ENCODE results near the gene ARHGEF7.

The ARHGEF7 gene

DNA sequence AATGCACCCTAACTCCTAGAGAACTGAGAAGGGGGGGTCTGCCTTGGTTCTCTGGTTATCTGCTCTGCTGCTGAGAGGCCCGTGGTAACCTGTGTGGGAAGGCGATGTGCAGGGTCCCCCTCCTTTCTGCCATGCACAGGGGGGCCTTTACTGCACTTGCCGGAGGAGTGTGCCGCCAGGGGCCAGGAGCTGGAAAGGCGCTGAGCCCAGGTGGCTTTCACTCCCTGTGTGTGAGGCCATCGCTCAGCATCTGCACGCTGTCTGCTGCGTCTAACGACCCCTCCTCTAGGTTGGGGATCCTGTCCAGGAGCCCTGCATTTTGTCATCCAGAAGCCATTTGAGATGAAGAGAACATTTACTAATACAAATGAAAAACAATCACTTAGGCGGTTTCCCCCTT is 168.3 kb downstream of the ARHGEF7 start:
- no peak for DNase-seq

DNA sequence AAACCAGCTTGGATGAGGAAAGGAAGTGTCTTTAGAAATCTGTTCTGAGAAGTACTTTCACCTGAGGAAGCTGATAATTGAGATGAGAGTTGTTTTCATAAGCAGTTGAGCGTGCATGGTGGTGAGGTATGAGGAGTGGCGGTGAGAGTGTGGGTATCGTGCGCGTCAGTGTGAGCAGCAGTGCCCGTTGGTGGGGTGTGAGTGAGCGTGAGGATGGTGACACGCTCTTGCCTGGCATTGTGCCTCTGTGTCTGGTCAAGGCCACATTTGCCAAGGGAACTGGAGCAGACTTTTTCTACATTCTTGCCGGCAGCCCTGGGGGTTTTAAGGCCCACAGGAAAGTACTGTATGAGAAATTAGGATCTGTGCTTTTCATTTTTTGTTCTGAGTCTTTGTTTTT is 168.9 kb downstream of the ARHGEF7 start:
- no peak for DNase-seq

DNA sequence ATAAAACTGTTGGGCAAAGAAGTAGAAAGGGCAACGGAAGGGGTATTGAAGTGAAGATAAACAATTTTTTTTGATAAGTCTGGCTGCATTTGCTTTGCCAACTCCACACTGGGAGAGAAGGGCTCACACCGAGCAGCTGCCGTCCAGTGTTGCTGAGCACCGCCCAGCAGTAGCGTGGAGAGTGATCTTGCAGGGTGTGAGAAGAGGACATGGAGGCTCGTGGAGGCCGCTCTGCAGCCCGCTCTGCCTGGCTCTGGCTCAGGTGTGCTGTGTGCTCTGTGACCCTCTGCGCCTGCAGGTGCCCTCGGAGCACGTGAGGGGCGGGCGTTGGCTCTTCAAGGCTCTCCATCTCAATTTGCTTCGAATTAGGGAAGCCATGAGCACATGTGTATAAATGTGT is 169.5 kb downstream of the ARHGEF7 start:
- DNase-seq = no peak

DNA sequence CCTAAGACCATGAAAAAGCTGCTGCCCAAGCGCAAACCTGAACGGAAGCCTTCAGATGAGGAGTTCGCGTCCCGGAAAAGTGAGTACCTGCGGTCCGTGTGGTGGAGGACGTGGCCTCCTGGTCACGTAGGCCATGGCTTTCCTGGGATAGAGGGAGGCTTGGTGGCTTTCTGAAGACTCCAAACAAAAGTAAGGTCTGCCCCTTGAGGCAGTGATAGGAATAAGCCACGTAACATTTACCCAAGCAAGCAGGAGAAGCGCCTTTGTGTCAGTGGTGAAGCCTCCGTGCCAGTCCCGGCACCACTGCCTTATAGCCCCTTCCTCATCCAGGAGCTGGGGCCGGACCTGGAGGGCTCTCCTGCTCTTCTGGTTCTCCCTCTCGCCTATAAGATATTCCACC is 171.1 kb downstream of the ARHGEF7 start:
- DNase-seq = no peak

DNA sequence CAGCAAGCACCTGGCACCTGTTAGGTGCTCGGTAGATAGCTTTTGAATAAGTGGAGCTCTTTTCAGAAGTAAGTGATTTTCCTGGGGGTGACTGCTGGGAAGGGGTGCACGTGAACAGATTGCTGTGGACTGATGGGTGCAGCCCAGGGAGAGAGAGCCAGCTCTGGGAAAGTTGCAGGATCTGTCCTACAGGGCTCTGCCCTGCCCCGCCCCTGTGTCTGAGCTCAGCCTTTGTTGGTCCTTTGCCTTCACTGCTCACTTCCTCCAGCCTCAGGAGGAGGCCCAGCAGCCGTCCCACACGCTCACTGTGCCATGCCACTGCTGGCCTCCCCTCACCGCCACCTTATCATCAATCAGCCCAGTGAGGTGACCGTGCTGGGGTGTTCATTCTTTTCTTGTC is 171.6 kb downstream of the ARHGEF7 start:
- no peak for DNase-seq

DNA sequence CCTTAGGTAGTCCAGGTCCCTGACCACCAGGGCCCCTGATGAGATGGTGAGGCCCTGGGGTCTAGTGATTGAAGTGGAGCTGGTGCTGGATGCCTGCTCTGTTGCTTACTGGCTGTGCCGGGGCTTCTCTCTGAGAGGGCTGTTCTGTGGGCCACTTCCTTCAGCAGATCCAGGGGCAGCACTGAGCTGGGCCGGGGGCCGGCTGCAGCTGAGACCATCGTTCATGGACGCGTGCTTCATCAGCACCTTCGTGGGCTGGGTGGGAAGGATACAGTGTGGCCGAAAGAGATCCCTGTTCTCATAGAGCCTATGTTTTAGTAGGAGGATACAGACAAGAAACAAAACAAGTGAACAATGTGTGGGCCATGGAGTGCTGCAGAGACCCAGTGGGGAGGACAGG is 172.1 kb downstream of the ARHGEF7 start:
- DNase-seq = no peak

DNA sequence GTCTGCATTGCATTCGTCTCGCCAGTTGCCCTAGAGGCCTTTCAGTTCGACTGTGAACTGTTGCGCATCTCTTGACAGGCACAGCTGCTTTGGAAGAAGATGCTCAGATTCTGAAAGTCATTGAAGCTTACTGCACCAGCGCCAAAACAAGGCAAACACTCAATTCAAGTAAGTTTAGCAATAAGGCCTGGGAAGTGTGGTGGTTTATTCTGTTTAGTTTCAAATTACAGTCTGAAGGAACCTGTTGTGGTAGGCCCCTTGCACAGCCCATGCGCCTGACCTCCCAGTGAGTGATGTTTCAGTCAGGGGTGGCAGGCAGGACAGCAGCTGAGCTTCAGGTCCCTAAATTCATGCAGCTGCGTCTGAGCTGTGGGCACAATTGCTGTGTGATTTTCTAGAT is 173.2 kb downstream of the ARHGEF7 start:
- no peak for DNase-seq

DNA sequence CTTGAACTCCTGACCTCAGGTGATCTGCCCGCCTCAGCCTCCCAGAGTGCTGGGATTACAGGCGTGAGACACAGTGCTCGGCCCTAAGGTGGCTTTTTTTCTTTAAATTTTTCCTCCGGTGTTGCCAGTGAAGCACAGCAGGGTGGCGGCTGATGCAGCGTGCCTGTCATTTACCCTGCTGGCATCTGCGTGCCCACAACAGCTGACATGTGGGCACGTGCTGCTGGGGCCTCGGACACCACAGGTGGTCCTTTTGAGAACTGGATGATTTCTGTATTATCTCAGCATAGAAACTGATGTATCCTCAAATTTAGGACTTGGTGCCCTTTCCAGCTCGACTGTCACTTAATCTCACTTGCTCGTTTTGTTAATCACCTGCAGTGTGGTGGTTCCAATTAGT is 174.1 kb downstream of the ARHGEF7 start:
- no peak for DNase-seq

DNA sequence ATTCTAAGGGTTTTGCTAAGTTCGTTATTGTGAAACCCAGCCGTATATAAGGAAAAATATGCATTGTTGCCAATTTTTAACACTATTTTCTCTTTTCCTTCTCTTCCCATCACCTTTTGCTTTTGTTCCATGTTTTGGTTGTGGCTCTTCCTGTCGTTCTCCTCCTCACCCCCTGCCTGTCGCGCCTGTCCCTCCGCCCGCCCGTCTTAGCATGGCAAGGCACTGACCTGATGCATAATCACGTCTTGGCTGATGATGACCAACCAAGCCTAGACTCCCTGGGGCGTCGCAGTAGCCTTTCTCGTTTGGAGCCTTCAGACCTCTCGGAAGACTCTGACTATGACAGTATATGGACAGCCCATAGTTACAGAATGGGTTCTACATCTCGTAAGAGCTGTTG is 176.8 kb downstream of the ARHGEF7 start:
- DNase-seq = no peak

DNA sequence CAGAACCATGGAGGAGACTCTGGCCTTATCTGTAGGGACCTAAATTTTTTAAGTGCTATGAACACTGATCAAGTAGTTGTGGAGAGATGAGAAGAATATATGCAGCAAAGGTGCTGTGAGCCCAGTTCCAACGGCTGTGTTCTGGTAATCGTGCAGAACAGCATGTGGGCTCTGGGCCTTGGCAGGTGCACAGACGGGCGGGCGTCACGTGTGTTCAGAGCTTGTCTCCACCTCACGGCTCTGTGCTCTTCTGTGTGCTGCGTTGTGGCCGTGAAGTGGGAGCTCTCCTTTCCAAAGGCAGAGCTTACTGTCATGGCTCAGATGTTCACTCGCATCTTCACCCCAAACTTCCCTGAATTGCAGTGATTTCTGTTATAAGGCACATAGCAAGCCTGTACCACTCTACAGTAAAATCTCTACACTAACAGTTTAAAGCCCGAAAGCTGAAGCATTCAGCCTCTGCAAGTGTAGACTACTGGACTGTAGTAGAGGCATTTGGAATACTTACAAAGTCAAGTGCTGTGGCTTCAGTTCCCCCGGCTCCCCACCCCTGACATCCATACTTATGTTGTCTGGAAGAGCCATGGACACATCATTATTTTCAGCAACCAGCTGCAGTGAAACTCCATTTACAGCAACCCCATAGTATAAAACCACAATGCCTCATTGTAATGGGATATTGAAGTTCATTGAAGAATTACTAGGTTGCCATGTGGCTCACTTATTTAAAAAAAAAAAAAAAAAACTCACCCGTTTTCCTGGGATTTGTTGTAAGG is 177.8 kb downstream of the ARHGEF7 start:
- DNase-seq = no peak

DNA sequence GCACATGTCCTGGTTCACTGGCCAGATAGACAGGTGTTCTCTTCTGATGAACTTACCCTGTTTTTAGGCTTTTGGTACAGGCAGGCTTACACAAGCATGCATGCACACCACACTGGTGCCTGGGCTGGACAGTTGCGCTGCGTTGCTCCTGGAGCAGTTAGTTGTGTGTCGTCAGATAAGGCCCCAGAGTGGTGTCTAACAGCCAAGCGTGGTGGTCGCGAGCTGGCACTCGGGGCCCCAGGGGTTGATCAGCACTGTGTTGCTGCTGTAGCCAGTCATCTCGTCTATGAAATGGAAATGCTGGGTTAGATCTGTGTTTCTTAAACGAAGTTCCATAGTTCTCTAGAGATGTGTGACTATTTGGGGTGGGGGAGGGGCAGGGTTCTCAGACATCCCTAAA is 180.8 kb downstream of the ARHGEF7 start:
- no peak for DNase-seq

DNA sequence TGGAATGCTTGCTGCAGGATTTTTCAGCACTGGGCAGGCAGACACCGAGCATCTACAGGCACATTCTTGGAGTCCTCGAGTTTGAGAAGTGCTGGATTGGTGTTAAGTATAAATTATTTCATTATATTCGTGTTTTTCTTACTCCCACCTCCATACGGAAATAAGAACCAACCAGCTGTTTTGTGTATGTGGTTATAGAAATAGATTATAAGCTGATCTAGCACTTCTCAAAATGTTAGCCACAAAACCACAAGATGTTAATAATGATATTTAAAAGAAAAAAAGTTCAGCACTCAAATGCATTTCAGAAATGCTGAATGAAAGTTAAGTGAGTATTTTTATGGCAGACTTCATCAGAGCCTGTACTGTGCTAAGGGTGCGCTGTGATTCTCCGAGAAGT is 181.3 kb downstream of the ARHGEF7 start:
- DNase-seq = no peak

DNA sequence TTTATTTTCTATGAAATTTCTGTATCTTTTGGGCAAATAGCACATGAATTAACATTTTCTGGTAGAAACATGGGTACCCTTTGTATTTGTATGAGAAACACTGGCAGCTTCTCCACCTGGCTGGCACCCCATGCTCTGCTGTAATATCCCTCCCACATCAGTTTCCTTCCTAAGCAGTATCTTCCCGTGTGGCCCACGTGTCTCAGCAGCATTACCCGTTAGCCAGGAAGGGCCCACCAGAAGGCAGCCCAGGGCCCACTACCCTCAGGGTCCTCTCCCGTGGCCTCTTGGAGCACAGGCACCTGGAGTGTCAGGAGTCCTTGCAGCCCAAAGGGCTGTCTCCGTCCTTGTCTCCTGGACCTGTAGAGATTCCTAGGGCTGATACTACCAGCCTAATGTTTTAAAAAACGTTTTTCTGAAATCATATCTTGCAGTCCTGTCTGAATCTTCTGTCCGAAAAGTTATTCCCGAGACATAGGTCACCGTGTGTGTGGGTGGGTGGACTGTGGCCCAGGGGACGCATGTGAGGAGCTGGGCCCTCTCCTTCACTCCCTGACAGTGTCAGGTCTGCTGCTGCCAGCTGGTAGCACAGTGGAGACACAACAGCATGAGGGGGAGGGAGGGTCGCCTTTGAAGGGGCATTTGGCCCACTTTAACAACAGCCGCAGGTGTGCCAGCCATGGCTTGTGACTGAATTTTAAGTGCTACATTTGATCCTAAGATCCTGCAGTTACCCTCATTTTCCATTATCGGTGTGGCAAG is 183.3 kb downstream of the ARHGEF7 start:
- no peak for DNase-seq

DNA sequence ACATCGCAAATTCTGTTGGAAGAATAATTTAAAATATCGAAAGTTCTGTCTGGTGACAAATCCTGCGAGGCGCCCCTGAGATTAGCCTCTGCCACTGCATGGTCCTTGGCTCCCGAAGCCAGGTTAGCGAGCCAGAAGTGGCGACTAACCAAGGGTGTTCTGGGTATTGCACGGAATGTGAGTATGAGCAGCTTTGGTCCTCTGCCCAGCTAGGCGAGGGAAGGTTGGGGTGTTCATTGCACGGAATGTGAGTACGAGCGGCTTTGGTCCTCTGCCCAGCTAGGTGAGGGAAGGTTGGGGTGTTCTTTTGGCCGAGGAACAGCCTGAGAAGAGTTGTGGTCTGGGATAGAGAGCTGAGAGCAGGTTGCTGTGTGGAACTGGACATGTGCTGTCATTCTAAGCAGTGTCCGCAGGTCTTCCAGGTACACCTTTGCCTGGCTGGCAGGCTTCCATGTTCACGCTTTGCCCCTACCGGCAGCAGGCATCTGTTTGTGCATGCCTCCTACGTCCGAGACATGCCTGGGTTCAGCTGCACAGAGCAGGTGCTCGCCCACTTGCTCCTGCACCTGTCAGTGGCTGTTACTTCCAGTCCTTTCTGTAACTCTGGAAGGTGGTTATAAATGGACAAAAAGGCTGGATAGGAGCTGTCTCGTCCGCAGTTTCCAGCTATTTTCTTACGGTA is 187.1 kb downstream of the ARHGEF7 start:
- DNase-seq = no peak

DNA sequence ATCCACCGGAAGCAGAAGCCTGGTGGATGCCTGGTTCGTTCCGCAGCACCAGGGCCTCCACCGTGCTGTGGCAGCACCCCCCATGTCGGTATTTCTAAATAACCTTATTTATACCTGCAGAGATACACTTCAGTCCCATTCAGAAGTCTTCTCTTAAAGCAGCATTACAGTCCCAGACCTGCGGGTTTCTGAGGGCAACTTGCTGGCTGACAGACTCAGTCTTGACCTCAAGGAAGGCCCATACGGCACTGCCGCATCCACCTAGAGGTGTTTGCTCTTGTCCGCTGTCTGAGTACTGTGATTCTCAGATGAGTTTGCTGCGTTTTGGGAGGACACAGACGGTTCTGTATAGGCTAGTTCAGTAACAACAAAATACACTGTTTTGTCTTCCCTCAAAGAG is 188.4 kb downstream of the ARHGEF7 start:
- DNase-seq = no peak

DNA sequence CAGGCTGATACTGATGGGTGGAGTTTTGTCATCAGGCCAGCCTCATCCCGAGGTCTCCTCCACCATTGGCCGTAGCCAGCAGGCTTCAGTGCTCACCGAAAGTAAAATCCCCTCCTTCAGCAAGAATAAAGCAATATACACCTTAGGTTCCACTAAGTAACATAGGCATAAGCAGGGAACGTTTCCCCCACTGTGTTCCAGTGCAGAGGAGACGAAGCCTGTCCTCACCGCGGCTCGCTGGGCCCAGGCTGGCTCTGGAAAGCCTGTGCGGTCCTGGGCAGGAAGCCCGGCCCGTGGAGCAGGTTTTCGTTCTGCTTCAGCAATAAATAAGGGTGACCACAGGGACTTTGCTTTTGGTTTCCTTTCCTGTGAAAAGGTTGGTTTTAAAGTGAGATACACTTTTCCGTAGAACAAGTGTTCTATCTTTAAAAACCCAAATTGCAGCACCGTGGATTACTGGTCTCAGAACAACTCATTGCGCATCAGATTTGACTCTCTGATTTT is 189.0 kb downstream of the ARHGEF7 start:
- no peak for DNase-seq

DNA sequence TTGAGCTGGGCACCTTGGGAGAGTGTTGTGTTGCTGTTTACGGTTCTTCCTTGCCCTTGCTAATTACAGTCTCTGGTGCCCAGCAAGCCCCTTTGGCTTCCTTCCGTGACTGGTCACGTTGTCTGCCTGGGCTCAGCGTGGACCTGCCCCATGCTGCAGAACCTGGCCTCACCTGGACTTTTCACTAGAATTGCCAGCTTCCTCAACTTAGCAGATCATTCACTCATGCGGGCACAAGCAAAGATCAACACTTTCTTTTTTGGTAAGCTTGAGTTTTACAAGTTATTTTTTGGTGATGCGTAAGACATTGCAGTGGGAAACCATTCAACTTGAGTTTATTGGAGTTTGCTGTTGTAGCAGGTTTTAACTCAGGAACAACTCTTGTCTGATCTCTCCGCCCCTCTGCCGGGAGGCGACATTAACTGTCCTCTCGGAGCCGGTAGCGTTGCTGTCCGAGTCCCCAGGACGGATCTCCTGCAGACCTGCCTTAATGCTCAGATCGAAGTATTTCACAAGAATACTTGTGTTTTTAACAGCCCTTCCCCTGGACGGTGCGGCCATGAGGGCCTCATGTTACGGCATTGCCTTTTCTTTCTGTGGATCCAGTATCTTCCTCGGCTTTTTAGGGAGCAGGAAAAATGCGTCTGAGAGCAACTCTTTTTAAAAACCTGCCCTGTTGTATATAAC is 189.6 kb downstream of the ARHGEF7 start:
- DNase-seq = no peak

DNA sequence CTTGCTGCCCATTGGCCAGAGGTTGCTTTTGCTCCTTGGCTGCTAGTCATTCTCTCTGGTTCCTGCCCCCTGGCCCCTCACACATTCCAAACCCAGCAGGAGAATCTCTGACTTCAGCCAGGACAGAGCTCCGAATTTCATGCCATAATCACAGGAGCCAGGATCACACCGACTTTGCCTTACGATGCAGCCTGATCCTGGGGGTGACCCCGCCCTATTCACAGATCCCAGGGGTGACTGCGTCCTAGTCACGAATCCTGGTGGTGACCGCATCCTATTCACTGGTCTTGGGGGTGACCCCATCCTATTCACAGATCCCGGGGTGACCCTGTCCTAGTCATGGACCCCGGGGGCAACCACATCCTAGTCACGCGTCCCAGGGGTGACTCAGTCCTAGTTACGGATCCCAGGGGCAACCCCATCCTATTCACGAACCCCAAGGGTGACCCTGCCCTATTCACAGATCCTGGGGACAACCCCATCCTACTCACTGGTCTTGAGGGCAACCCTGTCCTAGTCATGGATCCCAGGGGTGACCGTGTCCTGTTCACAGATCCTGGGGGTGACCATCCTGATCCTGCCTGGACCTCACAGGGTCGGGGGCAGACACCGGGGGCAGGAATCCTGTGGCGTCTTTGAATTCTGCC is 198.0 kb downstream of the ARHGEF7 start:
- DNase-seq = no peak

DNA sequence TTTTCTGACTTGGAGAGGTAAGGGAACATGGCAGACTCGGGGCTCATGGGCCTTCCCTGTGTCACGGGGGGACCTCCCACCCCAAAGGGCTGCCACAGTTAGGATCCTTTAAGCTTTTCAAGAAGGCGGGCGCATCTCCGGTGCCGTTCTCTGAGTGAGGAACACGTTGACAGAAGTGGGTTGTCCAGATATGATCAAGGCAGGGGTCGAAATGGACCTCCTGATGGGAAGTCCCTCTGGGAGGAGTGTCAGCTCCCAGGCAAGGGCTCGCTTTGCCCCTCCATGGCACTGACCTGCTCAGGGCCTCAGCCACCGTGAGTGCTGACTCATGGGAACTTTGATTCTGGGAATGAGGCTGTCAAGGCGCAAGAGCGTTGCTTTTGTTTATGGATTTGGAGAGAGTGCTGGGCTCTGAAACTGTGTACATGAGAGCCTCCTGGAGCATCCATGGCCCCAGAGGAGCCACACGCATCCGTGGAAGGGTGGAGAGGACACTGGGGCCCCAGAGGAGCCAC is 198.9 kb downstream of the ARHGEF7 start:
- DNase-seq = no peak

DNA sequence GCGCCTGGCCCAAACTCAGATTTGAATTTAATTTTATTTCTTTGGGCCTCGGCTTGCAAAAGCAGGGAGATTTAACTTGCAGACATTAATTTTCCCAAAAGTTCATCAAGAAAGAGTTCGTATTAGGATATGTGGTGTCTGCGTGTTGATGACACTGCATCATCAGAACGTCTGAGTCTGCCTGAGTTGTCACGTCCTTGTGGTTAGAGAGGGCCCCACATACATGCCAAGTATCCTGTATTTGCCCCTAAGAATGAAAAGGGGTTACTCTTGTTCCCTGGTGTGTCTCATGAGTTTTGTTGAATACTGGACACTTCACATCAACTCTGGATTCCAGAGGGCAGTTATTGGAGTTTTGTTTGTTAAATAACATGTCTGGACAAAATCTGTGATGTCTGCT is 199.7 kb downstream of the ARHGEF7 start:
- no peak for DNase-seq

DNA sequence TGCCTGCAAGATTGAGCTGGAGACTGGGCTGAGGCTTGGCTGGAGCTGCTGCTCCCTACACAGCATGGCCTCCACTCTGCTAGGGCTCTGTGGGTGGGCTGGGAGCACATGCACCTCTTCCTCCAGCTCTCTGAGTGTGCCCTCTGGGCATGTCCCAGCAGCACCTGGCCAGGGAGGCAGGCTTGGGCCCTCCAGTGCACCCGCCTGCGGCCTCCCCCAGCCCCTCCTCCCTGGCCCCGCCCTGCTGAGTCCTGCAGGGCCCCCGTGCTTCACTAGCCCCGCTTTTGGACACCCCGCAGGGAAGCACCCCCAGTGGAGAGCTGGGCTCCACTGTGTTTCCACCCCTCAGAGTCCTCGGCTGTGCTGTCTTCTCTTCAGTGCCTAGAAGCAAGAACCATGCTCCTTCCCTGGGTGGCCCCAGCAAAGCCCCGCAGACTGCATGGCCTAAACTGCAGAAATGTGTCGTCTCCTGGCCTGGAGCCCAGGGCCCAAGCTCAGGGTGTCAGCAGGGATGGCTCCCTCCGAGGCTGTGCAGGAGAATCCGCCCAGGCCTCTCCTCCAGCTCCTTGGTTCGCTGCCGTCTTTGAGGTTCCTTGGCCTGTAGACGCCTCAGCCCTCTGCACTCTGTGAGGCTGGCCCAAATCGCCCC is 200.4 kb downstream of the ARHGEF7 start:
- DNase-seq = no peak
